ENCODE data around the gene MBD5.
A peak's percentile ranks its signal among the peaks of the same experiment; 100 is the strongest.

Gene MBD5

GRCh38 chr2:148487439-148487838 lies 466.5 kb downstream of the MBD5 start:
- no peak for DNase-seq

GRCh38 chr2:148490840-148491439 lies 470.0 kb downstream of the MBD5 start:
- DNase-seq, result no peak

- DNase-seq, result no peak
These were observed 473.1 kb downstream of the MBD5 start for GRCh38 chr2:148493822-148494563.

GRCh38 chr2:148495586-148495985 lies 474.7 kb downstream of the MBD5 start:
- DNase-seq, result no peak

GRCh38 chr2:148501545-148501944 lies 480.7 kb downstream of the MBD5 start:
- no peak for DNase-seq

GRCh38 chr2:148503516-148503915 lies 482.6 kb downstream of the MBD5 start:
- DNase-seq, result no peak

- no peak for DNase-seq
These were observed 487.1 kb downstream of the MBD5 start for GRCh38 chr2:148507970-148508369.

GRCh38 chr2:148508878-148509287 lies 488.0 kb downstream of the MBD5 start:
- no peak for DNase-seq

- DNase-seq, result peak; percentile 92
These were observed 488.5 kb downstream of the MBD5 start for GRCh38 chr2:148509288-148509902.

GRCh38 chr2:148511883-148512282 lies 491.0 kb downstream of the MBD5 start:
- DNase-seq, result no peak

GRCh38 chr2:148512501-148512900 lies 491.6 kb downstream of the MBD5 start:
- no peak for DNase-seq

GRCh38 chr2:148513427-148513826 lies 492.5 kb downstream of the MBD5 start:
- DNase-seq, result no peak

- no peak for DNase-seq
These were observed 494.2 kb downstream of the MBD5 start for GRCh38 chr2:148515120-148515519.

GRCh38 chr2:148515976-148516375 lies 495.1 kb downstream of the MBD5 start:
- no peak for DNase-seq

GRCh38 chr2:148517296-148517695 lies 496.4 kb downstream of the MBD5 start:
- DNase-seq, result no peak

- no peak for DNase-seq
These were observed 496.9 kb downstream of the MBD5 start for GRCh38 chr2:148517822-148518221.

GRCh38 chr2:148519013-148519412 lies 498.1 kb downstream of the MBD5 start:
- DNase-seq, result no peak

- no peak for DNase-seq
These were observed 500.3 kb downstream of the MBD5 start for GRCh38 chr2:148521181-148521580.

GRCh38 chr2:148523315-148523714 lies 502.4 kb downstream of the MBD5 start:
- no peak for DNase-seq

GRCh38 chr2:148524519-148524919 lies 503.6 kb downstream of the MBD5 start:
- DNase-seq, result peak; percentile 81

- DNase-seq, result no peak
These were observed 504.2 kb downstream of the MBD5 start for GRCh38 chr2:148525130-148525529.

GRCh38 chr2:148526509-148527346 lies 505.8 kb downstream of the MBD5 start:
- DNase-seq, result no peak

Measured in activated effector memory CD4-positive, alpha-beta T cell treated with anti-CD3 and anti-CD28 coated beads, Interleukin-2, amount 50 U/mL, for 16 hours (primary cell).